CD4-positive, alpha-beta T cell (primary cell): ENCODE data around the gene SFXN5. TPM values are rescaled to one million over a fixed set of nuclear protein-coding genes. Genes with fewer than 3 reads are reported as not detected.
"Not testable (repeated sequence)": the region's sequence is repeated elsewhere in the genome, so short reads cannot be mapped to it uniquely, and the experiment has no call there.

Experiments
- ATAC-seq: fragments of 200-7000 bp; cut with Tn5 transposase; one replicate; pipeline ENCODE4 v1.10.0; 2022; ENCODE audit warnings: mild to moderate bottlenecking; ENCODE audit not compliant: poor library complexity
- CTCF ChIA-PET: fragments of 350-600 bp; sonication (Branson Sonifier 250); formaldehyde crosslinking; loops from one replicate; lab custom pipeline; 2021; ENCODE audit warnings: antibody characterized with exemption, inconsistent platforms; lab: Charles Lee
- POLR2A ChIA-PET: fragments of 350-600 bp; sonication (Branson Sonifier 250); formaldehyde crosslinking; loops from one replicate; lab custom pipeline; 2021; ENCODE audit warnings: antibody characterized with exemption, inconsistent platforms; lab: Charles Lee
- DNase-seq, 14 experiments: peaks; one replicate each; pipeline ENCODE4 v3.0.0-alpha.2; 2013 to 2020; ENCODE audit warnings: mixed read lengths in 2 of 14
- H3K27ac ChIP-seq, 2 donors: one replicate each; pipeline versions ENCODE4 v1.5.1 to v1.7.0; 2013; ENCODE audit warnings: low read length in 2 of 2, low read depth in 1 of 2, mild to moderate bottlenecking in 1 of 2
- H3K27me3 ChIP-seq, 2 experiments: 1 replicate in 1 of 2; 2 replicates in 1 of 2; pipeline versions ENCODE4 v1.6.1 to v1.7.0; 2013; ENCODE audit warnings: low read length in 2 of 2, control low read depth in 1 of 2, mild to moderate bottlenecking in 1 of 2, moderate library complexity in 1 of 2; ENCODE audit not compliant: insufficient read depth in 2 of 2, control insufficient read depth in 1 of 2
- H3K36me3 ChIP-seq: one replicate; pipeline ENCODE4 v1.6.1; 2013; ENCODE audit warnings: low read length, control low read depth; ENCODE audit not compliant: insufficient read depth
- H3K4me1 ChIP-seq: one replicate; pipeline ENCODE4 v1.6.1; 2013; ENCODE audit warnings: low read length, control low read depth; ENCODE audit not compliant: insufficient read depth
- H3K4me3 ChIP-seq: one replicate; pipeline ENCODE4 v1.5.1; 2013; ENCODE audit warnings: mild to moderate bottlenecking, low read length, moderate library complexity
- H3K9me3 ChIP-seq, 2 experiments: 1 replicate in 1 of 2; 2 replicates in 1 of 2; pipeline versions ENCODE4 v1.6.1 to v1.7.0; 2013; ENCODE audit warnings: low read length in 2 of 2, mild to moderate bottlenecking in 2 of 2, control low read depth in 1 of 2, moderate library complexity in 1 of 2; ENCODE audit not compliant: control insufficient read depth in 1 of 2, insufficient read depth in 1 of 2
- H3K27ac Mint-ChIP-seq: one replicate; pipeline ENCODE4 v1.8.0; 2020; ENCODE audit warnings: mixed read lengths
- H3K27me3 Mint-ChIP-seq: one replicate; pipeline ENCODE4 v1.8.0; 2021; ENCODE audit warnings: mixed read lengths
- H3K36me3 Mint-ChIP-seq: one replicate; pipeline ENCODE4 v1.8.0; 2021; ENCODE audit warnings: low read depth, mixed read lengths
- H3K4me1 Mint-ChIP-seq: one replicate; pipeline ENCODE4 v1.8.0; 2021; ENCODE audit warnings: low read depth, mixed read lengths
- H3K4me3 Mint-ChIP-seq: one replicate; pipeline ENCODE4 v1.8.0; 2020; ENCODE audit warnings: mild to moderate bottlenecking, mixed read lengths
- H3K9me3 Mint-ChIP-seq: one replicate; pipeline ENCODE4 v1.8.0; 2020; ENCODE audit warnings: mixed read lengths
- intact Hi-C, 2 experiments: fragments of 100-400 bp; cut with DNase I in 1 of 2; cut with micrococcal nuclease in 1 of 2; formaldehyde crosslinking; loops; one replicate each; pipeline versions ENCODE4 v1.15.1 to v1.9.0; 2023 to 2025; cut with DNase I, micrococcal nuclease
- total RNA-seq, 174 experiments: library from RNA in 2 of 174; stranded (reverse) in 2 of 174; gene quantifications; one replicate each; pipeline ENCODE4 v1.2.3 and lab custom pipeline; 2021 to 2026
- TF ChIP-seq, protein P1 (sequence below): fragments of 200-600 bp; IDR thresholded peaks from one replicate; pipeline ENCODE4 v1.8.0; 2022; ENCODE audit warnings: antibody characterized with exemption, mild to moderate bottlenecking

The SFXN5 gene
- total RNA-seq, 2 experiments from 2014 or later, result 5.1 to 5.4 TPM

DNA sequence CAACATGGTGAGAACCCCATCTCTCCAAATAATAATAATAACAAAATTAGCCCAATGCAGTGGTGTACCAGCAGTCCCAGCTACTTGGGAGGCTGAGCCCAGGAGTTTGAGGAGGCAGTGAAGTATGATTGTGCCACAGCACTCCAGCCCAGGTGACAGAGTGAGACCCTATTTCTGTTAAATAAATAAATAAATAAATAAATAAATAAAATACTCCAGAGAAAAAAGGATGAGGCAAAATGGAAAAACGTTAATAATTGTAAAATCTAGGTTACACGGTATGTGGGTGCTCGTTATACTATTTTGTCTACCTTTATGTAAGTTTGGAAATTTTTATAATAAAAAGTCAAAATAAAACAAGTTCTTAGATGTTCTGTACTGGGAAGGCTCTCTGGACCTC is 162.8 kb downstream of the SFXN5 start:
- Mint-ChIP-seq H3K4me1 (no peaks in the 10 kb centered on the region), H3K27me3 (peaks cover 77% of the 10 kb centered on the region), H3K4me3 (no peak overlapping the region), H3K9me3 (no peaks in the 10 kb centered on the region), H3K27ac (no peak overlapping the region), H3K36me3 (no peaks in the 10 kb centered on the region)
- H3K4me3 ChIP-seq, result no peak overlapping the region
- ChIA-PET CTCF (interaction anchor here (0.5 kb wide), 1 partner anchor 49 kb away, joined by 4 read pairs; no protein-coding TSS in a partner anchor), POLR2A (no interaction called here)
- H3K27ac ChIP-seq, result no peak overlapping the region
- ATAC-seq (no peak), DNase-seq (no peak)
- H3K36me3 ChIP-seq, result no peaks in the 10 kb centered on the region
- intact Hi-C loops, result no loop called here
- H3K9me3 ChIP-seq, result no peaks in the 10 kb centered on the region
- H3K27me3 ChIP-seq, result peaks cover 41 to 80% of the 10 kb centered on the region in 2 experiments
- no peaks in the 10 kb centered on the region for H3K4me1 ChIP-seq
- TF ChIP-seq, protein P1, sequence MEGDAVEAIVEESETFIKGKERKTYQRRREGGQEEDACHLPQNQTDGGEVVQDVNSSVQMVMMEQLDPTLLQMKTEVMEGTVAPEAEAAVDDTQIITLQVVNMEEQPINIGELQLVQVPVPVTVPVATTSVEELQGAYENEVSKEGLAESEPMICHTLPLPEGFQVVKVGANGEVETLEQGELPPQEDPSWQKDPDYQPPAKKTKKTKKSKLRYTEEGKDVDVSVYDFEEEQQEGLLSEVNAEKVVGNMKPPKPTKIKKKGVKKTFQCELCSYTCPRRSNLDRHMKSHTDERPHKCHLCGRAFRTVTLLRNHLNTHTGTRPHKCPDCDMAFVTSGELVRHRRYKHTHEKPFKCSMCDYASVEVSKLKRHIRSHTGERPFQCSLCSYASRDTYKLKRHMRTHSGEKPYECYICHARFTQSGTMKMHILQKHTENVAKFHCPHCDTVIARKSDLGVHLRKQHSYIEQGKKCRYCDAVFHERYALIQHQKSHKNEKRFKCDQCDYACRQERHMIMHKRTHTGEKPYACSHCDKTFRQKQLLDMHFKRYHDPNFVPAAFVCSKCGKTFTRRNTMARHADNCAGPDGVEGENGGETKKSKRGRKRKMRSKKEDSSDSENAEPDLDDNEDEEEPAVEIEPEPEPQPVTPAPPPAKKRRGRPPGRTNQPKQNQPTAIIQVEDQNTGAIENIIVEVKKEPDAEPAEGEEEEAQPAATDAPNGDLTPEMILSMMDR, result no peak

DNA sequence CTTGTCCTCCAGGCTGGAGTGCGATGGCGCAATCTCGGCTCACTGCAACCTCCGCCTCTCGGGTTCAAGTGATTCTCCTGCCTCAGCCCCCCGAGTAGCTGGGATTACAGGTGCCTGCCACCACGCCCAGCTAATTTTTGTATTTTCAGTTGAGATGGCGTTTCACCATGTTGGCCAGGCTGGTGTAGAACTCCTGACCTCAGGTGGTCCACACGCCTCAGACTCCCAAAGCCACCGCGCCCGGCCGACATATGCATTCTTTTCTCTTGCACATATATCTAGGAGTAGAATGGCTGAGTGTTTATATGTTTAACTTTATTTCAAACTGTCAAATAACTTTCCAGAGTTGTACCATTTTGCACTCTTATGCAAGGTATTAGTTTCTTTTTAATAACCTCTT is 164.1 kb downstream of the SFXN5 start:
- H3K27ac ChIP-seq, H3K36me3 Mint-ChIP-seq, H3K4me1 Mint-ChIP-seq, H3K4me3 Mint-ChIP-seq, H3K4me1 ChIP-seq, H3K9me3 Mint-ChIP-seq, intact Hi-C loops, H3K9me3 ChIP-seq, ATAC-seq, H3K27ac Mint-ChIP-seq, DNase-seq, CTCF ChIA-PET, H3K4me3 ChIP-seq, POLR2A ChIA-PET, H3K36me3 ChIP-seq: not testable (repeated sequence)
- peaks cover 35 to 78% of the 10 kb centered on the region in 2 experiments for H3K27me3 ChIP-seq
- H3K27me3 Mint-ChIP-seq, result peaks cover 79% of the 10 kb centered on the region

DNA sequence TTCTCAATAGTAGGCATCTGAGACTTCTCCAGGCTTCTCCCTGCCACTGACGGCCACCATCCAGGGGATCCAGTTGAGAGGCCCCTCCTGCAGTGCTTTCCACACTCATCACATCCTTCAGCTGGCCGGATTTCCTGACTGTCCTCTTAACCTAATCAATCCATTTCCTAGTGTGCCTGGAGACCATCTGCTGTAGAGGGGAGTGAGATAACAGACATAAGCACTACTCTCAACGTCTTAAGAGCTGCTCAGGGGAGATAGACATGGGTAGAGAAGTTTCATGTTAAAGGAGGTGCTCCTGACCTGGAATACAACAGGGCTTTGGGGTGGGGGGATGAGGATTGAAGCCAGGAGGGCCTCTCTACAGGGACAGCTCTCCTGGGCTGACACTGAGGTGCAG is 170.1 kb downstream of the SFXN5 start:
- H3K27me3 Mint-ChIP-seq, result peaks cover 75% of the 10 kb centered on the region
- no peaks in the 10 kb centered on the region for H3K9me3 Mint-ChIP-seq
- POLR2A ChIA-PET, result no interaction called here
- H3K9me3 ChIP-seq, result no peaks in the 10 kb centered on the region
- H3K4me3 ChIP-seq, result no peak overlapping the region
- intact Hi-C loops, result no loop called here
- no peak for DNase-seq
- H3K36me3 Mint-ChIP-seq, result no peaks in the 10 kb centered on the region
- H3K27me3 ChIP-seq, result peaks cover 9 to 47% of the 10 kb centered on the region in 2 experiments
- CTCF ChIA-PET, result no interaction called here
- H3K4me3 Mint-ChIP-seq, result no peak overlapping the region
- no peak overlapping the region for H3K27ac Mint-ChIP-seq
- TF ChIP-seq, protein P1, result no peak
- H3K27ac ChIP-seq, result no peak overlapping the region
- no peak for ATAC-seq
- H3K4me1 ChIP-seq, result no peaks in the 10 kb centered on the region
- no peaks in the 10 kb centered on the region for H3K4me1 Mint-ChIP-seq
- no peaks in the 10 kb centered on the region for H3K36me3 ChIP-seq

DNA sequence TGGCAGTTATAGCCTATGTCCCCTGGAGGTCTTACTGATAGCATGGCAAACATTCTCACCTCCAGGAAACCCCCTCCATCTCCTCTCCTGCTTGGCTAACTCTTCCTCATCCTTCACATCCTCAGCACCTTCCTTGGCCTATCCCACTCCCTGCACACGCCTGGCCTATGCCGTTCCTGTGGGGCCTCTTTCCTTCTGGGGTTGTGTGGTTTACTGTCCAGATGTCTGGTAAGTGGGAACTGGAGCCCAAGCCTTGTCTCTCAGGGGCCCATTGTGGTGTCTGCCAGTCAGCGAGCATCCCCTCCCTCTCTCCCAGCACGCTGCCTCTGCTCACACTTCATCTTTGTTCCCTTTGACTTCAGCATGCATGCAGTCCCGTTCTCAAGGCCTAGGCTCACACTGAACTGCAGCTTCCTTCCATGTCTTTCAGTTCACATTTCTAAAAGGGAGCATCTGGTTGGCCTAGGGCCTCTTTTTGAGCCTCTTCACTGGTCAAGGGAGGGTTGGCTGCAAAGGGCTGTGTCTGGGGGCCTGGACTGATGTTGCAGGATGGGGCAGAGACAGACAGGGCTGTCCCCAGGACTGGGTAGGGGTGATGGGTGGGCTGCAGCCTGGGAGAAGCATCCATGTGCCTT is 171.2 kb downstream of the SFXN5 start:
- ChIA-PET POLR2A (no interaction called here), CTCF (no interaction called here)
- Histone ChIP-seq H3K27ac (no peak overlapping the region), H3K36me3 (no peaks in the 10 kb centered on the region), H3K27me3 (peaks cover 10 to 40% of the 10 kb centered on the region in 2 experiments), H3K4me3 (no peak overlapping the region), H3K4me1 (no peaks in the 10 kb centered on the region), H3K9me3 (peaks cover 0 to 4% of the 10 kb centered on the region in 2 experiments)
- no peak overlapping the region for H3K27ac Mint-ChIP-seq
- H3K4me3 Mint-ChIP-seq, result no peak overlapping the region
- no peaks in the 10 kb centered on the region for H3K9me3 Mint-ChIP-seq
- no peaks in the 10 kb centered on the region for H3K36me3 Mint-ChIP-seq
- TF ChIP-seq, protein P1, result no peak
- peaks cover 77% of the 10 kb centered on the region for H3K27me3 Mint-ChIP-seq
- no peaks in the 10 kb centered on the region for H3K4me1 Mint-ChIP-seq
- intact Hi-C loops, result no loop called here
- DNase-seq (no peak), ATAC-seq (no peak)
